Activated T-helper 1 cell treated with Interleukin-2 at 50 U/mL for 16 hours (primary cell): ENCODE results near the gene MAP2K5.

Experiments used
- DNase-seq: peaks from one replicate; pipeline ENCODE4 v3.0.0-alpha.2; 2020; ENCODE audit warnings: low read depth

The MAP2K5 gene

GRCh38 chr15:67825881-67826716 is 283.6 kb downstream of the MAP2K5 start:
- no peak for DNase-seq

- DNase-seq = no peak
Observed at GRCh38 chr15:67826717-67827561, 284.4 kb downstream of the MAP2K5 start.

GRCh38 chr15:67827562-67828277 is 285.2 kb downstream of the MAP2K5 start:
- DNase-seq = no peak

- no peak for DNase-seq
Observed at GRCh38 chr15:67828278-67828968, 285.9 kb downstream of the MAP2K5 start.

GRCh38 chr15:67828969-67829646 is 286.6 kb downstream of the MAP2K5 start:
- no peak for DNase-seq

GRCh38 chr15:67829647-67830504 is 287.4 kb downstream of the MAP2K5 start:
- no peak for DNase-seq

GRCh38 chr15:67831363-67831762 is 288.9 kb downstream of the MAP2K5 start:
- DNase-seq = no peak

GRCh38 chr15:67832031-67832551 is 289.6 kb downstream of the MAP2K5 start:
- no peak for DNase-seq

GRCh38 chr15:67832897-67833709 is 290.6 kb downstream of the MAP2K5 start:
- DNase-seq = no peak

GRCh38 chr15:67833710-67834511 is 291.4 kb downstream of the MAP2K5 start:
- no peak for DNase-seq

GRCh38 chr15:67834581-67835296 is 292.2 kb downstream of the MAP2K5 start:
- DNase-seq = no peak

- DNase-seq = no peak
Observed at GRCh38 chr15:67835297-67836133, 293.0 kb downstream of the MAP2K5 start.

GRCh38 chr15:67836134-67836455 is 293.6 kb downstream of the MAP2K5 start:
- no peak for DNase-seq

- DNase-seq = no peak
Observed at GRCh38 chr15:67836477-67836876, 294.0 kb downstream of the MAP2K5 start.

GRCh38 chr15:67836955-67837354 is 294.5 kb downstream of the MAP2K5 start:
- DNase-seq = no peak

GRCh38 chr15:67838789-67839332 is 296.4 kb downstream of the MAP2K5 start:
- DNase-seq = no peak
